GM19328 (cell line): ENCODE data around the gene CCDC116.
"Not testable (repeated sequence)": the region's sequence is repeated elsewhere in the genome, so short reads cannot be mapped to it uniquely, and the experiment has no call there.

Experiments used
- ATAC-seq: cut with Tn5 transposase; IDR thresholded peaks from one replicate; pipeline ENCODE4 v1.9.1; 2021; ENCODE audit warnings: mild to moderate bottlenecking, moderate library complexity; ENCODE audit not compliant: unreplicated experiment

The CCDC116 gene

DNA sequence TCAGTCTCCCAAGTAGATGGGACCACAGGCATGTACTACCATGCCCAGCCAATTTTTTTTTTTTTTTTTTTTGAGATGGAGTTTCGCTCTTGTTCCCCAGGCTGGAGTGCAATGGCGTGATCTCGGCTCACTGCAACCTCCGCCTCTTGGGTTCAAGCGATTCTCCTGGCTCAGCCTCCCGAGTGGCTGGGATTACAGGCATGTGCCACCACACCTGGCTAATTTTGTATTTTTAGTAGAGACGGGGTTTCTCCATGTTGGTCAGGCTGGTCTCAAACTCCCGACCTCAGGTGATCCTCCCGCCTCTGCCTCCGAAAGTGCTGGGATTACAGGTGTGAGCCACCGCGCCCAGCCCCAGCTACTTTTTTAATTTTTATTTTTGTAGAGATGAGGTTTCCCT, 46.3 kb downstream of the CCDC116 start:
- not testable (repeated sequence) for ATAC-seq

DNA sequence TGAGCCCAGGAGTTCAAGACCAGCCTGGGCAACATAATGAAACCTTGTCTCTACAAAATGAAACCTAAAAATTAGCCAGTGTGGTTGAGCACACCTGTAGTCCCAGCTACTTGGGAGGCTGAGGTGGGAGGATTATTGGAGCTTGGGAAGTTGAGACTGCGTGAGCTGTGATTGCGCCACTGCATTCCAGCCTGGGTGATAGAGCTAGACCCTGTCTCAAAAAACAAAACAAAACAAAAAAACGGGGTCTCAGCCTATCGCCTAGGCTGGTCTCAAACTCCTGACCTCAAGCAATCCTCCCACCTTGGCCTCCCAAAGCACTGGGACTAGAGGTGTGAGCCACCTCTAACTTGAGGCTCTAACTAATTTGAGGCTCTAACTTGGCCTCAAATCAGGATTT, 46.8 kb downstream of the CCDC116 start:
- ATAC-seq, result no peak

DNA sequence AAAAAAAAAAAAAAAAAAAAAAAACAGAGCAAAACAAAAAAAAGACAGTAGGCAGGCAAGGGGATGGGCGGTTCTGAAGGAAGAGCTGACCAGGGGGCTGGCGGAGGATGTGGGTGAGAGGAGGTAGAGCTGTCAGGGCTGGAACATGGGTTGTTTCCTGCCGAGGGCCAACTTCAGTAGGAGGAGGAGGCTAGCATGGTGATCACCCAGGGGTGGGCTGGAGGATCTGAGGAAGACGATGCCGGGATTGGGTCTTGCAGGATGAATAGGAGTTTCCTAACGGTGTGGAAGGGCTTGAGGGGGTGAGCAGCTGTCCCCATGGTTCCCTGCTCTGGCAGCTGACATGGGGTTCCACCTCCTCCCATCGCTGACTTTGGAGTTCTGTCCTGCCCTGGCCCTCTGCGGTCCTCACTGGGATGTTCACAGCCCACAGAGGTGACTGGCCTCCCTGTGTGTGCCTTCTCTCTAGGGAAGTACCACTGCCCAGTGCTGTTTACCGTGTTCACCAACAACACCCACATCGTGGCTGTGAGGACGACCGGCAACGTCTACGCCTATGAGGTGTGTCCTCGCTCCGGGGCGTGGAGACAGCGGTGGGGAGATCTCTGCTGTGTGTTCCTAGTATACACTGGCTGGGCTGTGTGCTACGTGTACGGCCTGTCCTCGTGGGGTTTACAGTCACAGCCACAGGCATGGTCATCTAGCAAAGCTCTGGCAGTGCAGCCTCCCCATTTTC, 48.4 kb downstream of the CCDC116 start:
- no peak for ATAC-seq

DNA sequence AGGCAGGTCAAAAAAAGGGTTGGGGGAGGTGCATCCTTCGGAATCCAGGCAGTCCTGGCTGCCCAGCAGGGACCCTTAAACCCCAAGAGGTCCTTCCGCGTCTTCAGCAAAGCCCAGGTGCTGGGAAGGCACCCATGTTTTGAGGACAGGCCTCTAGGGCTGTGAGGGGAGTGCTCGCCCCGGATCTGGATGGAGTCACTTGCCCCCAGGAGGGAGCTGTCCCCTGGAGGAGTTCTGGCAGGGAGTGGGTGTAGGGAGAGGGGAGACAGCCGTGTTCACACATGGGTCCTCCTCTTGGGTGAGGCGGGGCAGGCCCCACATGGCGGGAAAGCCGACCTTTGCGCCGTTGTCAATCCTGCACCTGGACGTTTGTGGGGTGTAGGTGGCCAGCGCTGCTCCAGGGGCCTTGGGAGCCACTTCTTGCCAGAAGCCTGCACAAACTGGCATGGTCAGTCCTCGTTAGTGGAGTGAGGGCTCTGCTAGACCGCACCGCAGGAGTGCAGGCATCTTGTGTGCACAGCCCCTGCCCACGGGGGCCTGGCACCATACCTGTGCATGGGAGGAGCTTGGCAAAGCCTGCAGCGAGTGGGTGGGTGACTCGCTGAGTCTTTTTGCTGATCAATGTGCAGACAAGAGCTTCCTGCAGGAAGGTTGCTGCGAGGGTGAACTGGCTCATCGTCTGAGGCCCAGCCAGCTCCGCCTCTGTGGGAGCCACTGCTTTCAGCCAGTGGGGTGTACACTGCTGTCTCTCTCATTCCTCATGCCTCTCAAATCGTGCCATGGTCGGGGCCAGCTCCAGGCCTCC, 49.2 kb downstream of the CCDC116 start:
- no peak for ATAC-seq

DNA sequence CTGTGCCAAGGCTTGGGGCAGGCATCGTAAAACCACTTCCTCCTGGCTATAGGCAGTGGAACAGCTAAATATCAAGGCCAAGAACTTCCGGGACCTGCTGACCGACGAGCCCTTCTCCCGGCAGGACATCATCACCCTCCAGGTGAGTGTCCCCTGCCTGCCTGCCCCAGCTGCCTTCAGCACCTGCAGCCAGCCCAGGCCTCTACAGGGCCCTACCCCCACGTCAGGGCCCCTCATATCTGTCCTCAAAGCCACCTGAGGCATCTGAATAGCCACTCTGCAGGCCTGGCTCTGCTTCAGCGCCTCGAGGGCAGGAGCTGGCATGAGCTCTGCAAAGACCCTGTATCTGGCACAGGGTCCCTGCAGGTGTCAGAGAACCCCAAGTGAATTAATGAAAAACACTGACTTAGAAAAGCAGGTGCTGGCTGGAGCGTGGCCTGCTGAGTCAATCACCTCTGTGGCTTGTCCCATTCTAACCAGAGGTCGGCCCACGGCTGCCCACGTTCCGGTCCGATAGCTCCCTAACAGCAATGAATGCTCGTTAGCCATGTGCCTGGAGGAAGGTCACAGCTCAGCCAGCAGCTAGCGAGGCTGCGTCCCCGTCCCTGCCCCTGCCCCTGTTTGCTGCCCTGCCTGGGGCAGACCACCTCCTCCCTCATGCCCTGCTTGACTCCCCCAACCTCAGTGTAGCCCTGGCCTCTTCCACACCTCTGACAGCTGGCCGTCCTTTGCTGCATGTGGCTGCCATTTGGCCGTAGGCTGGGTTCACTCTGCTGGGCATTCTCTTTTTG, 50.0 kb downstream of the CCDC116 start:
- ATAC-seq, result no peak

DNA sequence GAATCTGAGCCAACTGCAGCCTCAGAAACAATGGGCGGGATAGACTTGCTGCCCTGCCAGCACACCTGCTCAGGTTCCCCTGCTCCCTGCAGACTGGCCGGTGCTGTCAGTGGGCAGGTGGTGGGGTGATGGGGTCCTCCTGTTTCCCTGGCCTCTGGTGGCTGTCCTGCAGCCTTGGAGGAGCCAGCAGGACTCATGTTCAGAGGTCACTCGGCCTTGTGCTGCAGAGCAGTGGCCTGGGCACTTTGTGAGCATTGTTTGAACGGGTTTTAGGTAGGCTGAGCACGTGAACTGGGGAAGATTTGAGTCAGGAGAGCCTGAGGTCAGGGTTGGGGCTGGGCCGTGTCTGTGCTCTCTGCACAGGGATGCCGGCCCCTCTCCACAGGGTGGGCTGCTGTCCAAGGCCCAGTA, 50.8 kb downstream of the CCDC116 start:
- ATAC-seq, result no peak

DNA sequence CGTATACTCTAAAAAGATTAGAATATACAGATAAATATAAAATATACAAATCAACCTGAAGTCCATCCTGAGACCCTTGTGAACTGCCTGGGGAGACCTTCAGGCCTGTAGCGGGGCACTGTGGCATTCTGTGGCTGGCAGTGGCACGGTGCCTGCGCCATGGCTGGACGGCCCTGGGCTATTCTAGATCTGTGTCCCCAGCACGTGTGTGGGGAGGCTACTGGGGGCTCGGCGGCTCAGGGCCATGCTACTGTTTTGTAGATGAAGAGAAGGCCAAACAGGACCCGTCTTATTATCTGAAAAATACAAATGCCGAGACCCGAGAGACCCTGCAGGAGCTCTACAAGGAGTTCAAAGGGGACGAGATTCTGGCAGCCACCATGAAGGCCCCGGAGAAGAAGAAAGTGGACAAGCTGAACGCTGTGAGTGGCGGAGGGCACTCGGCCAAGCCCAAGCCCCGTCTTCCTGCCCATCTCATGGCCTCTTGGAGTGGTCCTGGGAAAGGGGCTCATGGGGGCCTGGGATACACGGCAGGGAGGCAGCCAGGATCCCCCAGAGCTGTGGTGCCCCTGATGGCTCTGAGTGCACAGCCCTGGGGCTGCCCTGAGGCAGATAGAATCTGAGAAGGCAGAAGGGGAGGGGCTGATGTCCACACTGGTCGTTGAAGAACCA, 52.1 kb downstream of the CCDC116 start:
- no peak for ATAC-seq

DNA sequence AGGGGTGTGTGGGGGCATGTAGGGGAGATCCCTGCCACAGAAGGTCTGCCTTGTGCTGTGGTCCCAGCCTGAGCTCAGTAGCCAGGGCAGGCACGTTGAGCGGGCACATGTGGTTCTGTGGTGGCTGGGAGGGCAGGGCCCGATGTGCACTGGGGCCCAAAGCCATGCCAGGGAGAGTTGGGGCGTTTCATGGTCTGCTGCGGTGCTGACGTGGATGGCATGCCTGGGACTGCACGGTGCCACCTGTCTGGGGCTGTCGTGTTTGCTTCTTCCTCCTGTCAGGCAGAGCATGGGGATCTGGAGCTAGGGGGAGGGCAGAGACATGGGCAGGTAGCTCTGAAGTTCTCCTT, 52.6 kb downstream of the CCDC116 start:
- no peak for ATAC-seq

DNA sequence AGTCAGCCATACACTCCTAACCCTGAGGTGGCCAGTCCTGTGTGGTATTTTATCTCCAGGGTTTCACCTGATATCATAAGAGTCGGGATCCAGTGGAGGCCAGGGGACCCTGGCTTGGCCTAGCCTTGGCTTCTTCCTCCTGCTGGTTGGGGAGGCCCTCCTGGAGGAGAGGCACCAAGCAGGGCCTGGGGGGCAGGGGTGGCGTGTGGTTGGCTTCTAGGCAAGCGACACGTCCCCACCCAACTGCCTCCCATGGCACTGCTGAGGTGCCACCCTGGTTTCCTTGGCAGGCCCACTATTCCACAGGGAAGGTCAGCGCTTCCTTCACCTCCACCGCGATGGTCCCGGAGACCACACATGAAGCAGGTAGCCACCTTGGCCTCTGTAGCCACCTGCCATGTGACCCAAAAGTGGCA, 53.6 kb downstream of the CCDC116 start:
- ATAC-seq, result no peak
